HUES6 (cell line): ENCODE results near the gene RB1.

ENCODE experiments used
- H3K27ac ChIP-seq: 2 replicates; pipeline ENCODE4 v1.7.0; 2013; ENCODE audit warnings: low read depth, mild to moderate bottlenecking, low read length, inconsistent platforms
- H3K27me3 ChIP-seq: 2 replicates; pipeline ENCODE4 v1.6.1; 2013; ENCODE audit warnings: low read length; ENCODE audit not compliant: control insufficient read depth, insufficient read depth
- H3K36me3 ChIP-seq: 2 replicates; pipeline ENCODE4 v1.6.1; 2013; ENCODE audit warnings: low read length; ENCODE audit not compliant: control insufficient read depth, insufficient read depth
- H3K4me1 ChIP-seq: 2 replicates; pipeline ENCODE4 v1.6.1; 2013; ENCODE audit warnings: low read length; ENCODE audit not compliant: control insufficient read depth, insufficient read depth
- H3K4me3 ChIP-seq: 2 replicates; pipeline ENCODE4 v1.5.1; 2013; ENCODE audit warnings: low read depth, low read length
- H3K9ac ChIP-seq: one replicate; pipeline ENCODE4 v1.6.1; 2013; ENCODE audit warnings: mild to moderate bottlenecking, low read length
- H3K9me3 ChIP-seq: 2 replicates; pipeline ENCODE4 v1.6.1; 2013; ENCODE audit warnings: low read depth, low read length; ENCODE audit not compliant: control insufficient read depth, insufficient read depth

RB1 gene

GRCh38 chr13:48429036-48429435 is 125.5 kb downstream of the RB1 start:
- no peaks in the 10 kb centered on the region for H3K27me3 ChIP-seq
- H3K9ac ChIP-seq, result no peak overlapping the region
- no peak overlapping the region for H3K4me3 ChIP-seq
- H3K4me1 ChIP-seq, result 0 out of 2 replicates have a peak, but pooled peaks cover 4% of the 10 kb centered on the region
- H3K9me3 ChIP-seq, result no peaks in the 10 kb centered on the region
- H3K27ac ChIP-seq, result no peak overlapping the region
- H3K36me3 ChIP-seq, result no peaks in the 10 kb centered on the region

GRCh38 chr13:48429886-48430285 is 126.3 kb downstream of the RB1 start:
- Histone ChIP-seq H3K36me3 (no peaks in the 10 kb centered on the region), H3K27ac (no peak overlapping the region), H3K4me1 (0 out of 2 replicates have a peak, but pooled peaks cover 4% of the 10 kb centered on the region), H3K27me3 (no peaks in the 10 kb centered on the region), H3K9ac (no peak overlapping the region), H3K9me3 (no peaks in the 10 kb centered on the region), H3K4me3 (no peak overlapping the region)

GRCh38 chr13:48431431-48431830 is 127.9 kb downstream of the RB1 start:
- H3K4me3 ChIP-seq, result no peak overlapping the region
- H3K36me3 ChIP-seq, result no peaks in the 10 kb centered on the region
- 0 out of 2 replicates have a peak, but pooled peaks cover 4% of the 10 kb centered on the region for H3K4me1 ChIP-seq
- no peaks in the 10 kb centered on the region for H3K9me3 ChIP-seq
- no peaks in the 10 kb centered on the region for H3K27me3 ChIP-seq
- H3K9ac ChIP-seq, result no peak overlapping the region
- H3K27ac ChIP-seq, result no peak overlapping the region

GRCh38 chr13:48431987-48432615 is 128.6 kb downstream of the RB1 start:
- no peak overlapping the region for H3K27ac ChIP-seq
- no peak overlapping the region for H3K9ac ChIP-seq
- 0 out of 2 replicates have a peak, but pooled peaks cover 4% of the 10 kb centered on the region for H3K4me1 ChIP-seq
- H3K9me3 ChIP-seq, result no peaks in the 10 kb centered on the region
- H3K36me3 ChIP-seq, result no peaks in the 10 kb centered on the region
- H3K27me3 ChIP-seq, result no peaks in the 10 kb centered on the region
- H3K4me3 ChIP-seq, result no peak overlapping the region

GRCh38 chr13:48434200-48434599 is 130.6 kb downstream of the RB1 start:
- Histone ChIP-seq H3K4me3 (no peak overlapping the region), H3K4me1 (0 out of 2 replicates have a peak, but pooled peaks cover 4% of the 10 kb centered on the region), H3K36me3 (no peaks in the 10 kb centered on the region), H3K27ac (no peak overlapping the region), H3K9ac (no peak overlapping the region), H3K9me3 (no peaks in the 10 kb centered on the region), H3K27me3 (no peaks in the 10 kb centered on the region)

- Histone ChIP-seq H3K27me3 (no peaks in the 10 kb centered on the region), H3K36me3 (no peaks in the 10 kb centered on the region), H3K4me1 (0 out of 2 replicates have a peak, but pooled peaks cover 4% of the 10 kb centered on the region), H3K27ac (no peak overlapping the region), H3K9ac (no peak overlapping the region), H3K4me3 (no peak overlapping the region), H3K9me3 (no peaks in the 10 kb centered on the region)
Observed at GRCh38 chr13:48436661-48437288, 133.2 kb downstream of the RB1 start.

- Histone ChIP-seq H3K27me3 (no peaks in the 10 kb centered on the region), H3K36me3 (no peaks in the 10 kb centered on the region), H3K27ac (no peak overlapping the region), H3K4me1 (no peaks in the 10 kb centered on the region), H3K4me3 (no peak overlapping the region), H3K9me3 (no peaks in the 10 kb centered on the region), H3K9ac (no peak overlapping the region)
Observed at GRCh38 chr13:48437371-48437770, 133.8 kb downstream of the RB1 start.

GRCh38 chr13:48443442-48444208 is 140.1 kb downstream of the RB1 start:
- no peaks in the 10 kb centered on the region for H3K27me3 ChIP-seq
- H3K4me3 ChIP-seq, result no peak overlapping the region
- no peak overlapping the region for H3K9ac ChIP-seq
- no peaks in the 10 kb centered on the region; the same call in 1 of the 2 replicates for H3K4me1 ChIP-seq
- H3K9me3 ChIP-seq, result no peaks in the 10 kb centered on the region
- no peak overlapping the region for H3K27ac ChIP-seq
- no peaks in the 10 kb centered on the region for H3K36me3 ChIP-seq

- Histone ChIP-seq H3K4me1 (no peaks in the 10 kb centered on the region; the same call in 1 of the 2 replicates), H3K27me3 (no peaks in the 10 kb centered on the region), H3K9me3 (peaks cover 11% of the 10 kb centered on the region; the same call in 1 of the 2 replicates), H3K4me3 (no peak overlapping the region), H3K27ac (no peak overlapping the region), H3K9ac (no peak overlapping the region), H3K36me3 (no peaks in the 10 kb centered on the region)
Observed at GRCh38 chr13:48446464-48446863, 142.9 kb downstream of the RB1 start.

- H3K27ac ChIP-seq, result no peak overlapping the region; the same call in 1 of the 2 replicates
Observed at GRCh38 chr13:48448285-48448958, 144.9 kb downstream of the RB1 start.

More at GRCh38 chr13:48448285-48448958, 144.9 kb downstream of the RB1 start:
- H3K4me3 ChIP-seq, result no peak overlapping the region
- H3K9me3 ChIP-seq, result peaks cover 11% of the 10 kb centered on the region; the same call in 1 of the 2 replicates
- H3K4me1 ChIP-seq, result no peaks in the 10 kb centered on the region; the same call in 1 of the 2 replicates
- H3K9ac ChIP-seq, result no peak overlapping the region
- no peaks in the 10 kb centered on the region for H3K36me3 ChIP-seq
- H3K27me3 ChIP-seq, result no peaks in the 10 kb centered on the region
